Stimulated activated CD8-positive, alpha-beta memory T cell treated with anti-CD3 and anti-CD28 coated beads, Interleukin-15, amount 100 ng/mL, for 48 hours (primary cell): Measurements from ENCODE around the gene SEL1L2.

Experiments used
- DNase-seq, 2 donors: peaks; one replicate each; pipeline ENCODE4 v3.0.0-alpha.2; 2020; ENCODE audit warnings: low read depth in 2 of 2

Gene SEL1L2

GRCh38 chr20:13930281-13930680, 60.1 kb downstream of the SEL1L2 start:
- no peak for DNase-seq

- no peak for DNase-seq
These were observed 60.6 kb downstream of the SEL1L2 start for GRCh38 chr20:13929836-13930235.

- DNase-seq, result no peak
These were observed 61.5 kb downstream of the SEL1L2 start for GRCh38 chr20:13928901-13929300.

GRCh38 chr20:13927171-13927570, 63.2 kb downstream of the SEL1L2 start:
- DNase-seq, result no peak

GRCh38 chr20:13922241-13922640, 68.2 kb downstream of the SEL1L2 start:
- no peak for DNase-seq

- no peak for DNase-seq
These were observed 75.1 kb downstream of the SEL1L2 start for GRCh38 chr20:13915284-13915683.

GRCh38 chr20:13913572-13913971, 76.8 kb downstream of the SEL1L2 start:
- no peak for DNase-seq

GRCh38 chr20:13913131-13913530, 77.3 kb downstream of the SEL1L2 start:
- no peak for DNase-seq

- no peak for DNase-seq
These were observed 79.9 kb downstream of the SEL1L2 start for GRCh38 chr20:13910492-13910891.

GRCh38 chr20:13909067-13909466, 81.3 kb downstream of the SEL1L2 start:
- DNase-seq, result no peak

GRCh38 chr20:13904766-13905165, 85.6 kb downstream of the SEL1L2 start:
- DNase-seq, result no peak

- DNase-seq, result no peak
These were observed 89.9 kb downstream of the SEL1L2 start for GRCh38 chr20:13900496-13900895.

- DNase-seq, result no peak
These were observed 92.3 kb downstream of the SEL1L2 start for GRCh38 chr20:13898012-13898612.

- DNase-seq, result no peak
These were observed 98.8 kb downstream of the SEL1L2 start for GRCh38 chr20:13891575-13891974.

- no peak for DNase-seq
These were observed 105.6 kb downstream of the SEL1L2 start for GRCh38 chr20:13884803-13885202.

GRCh38 chr20:13883425-13883824, 107.0 kb downstream of the SEL1L2 start:
- DNase-seq, result no peak

- DNase-seq, result no peak
These were observed 111.8 kb downstream of the SEL1L2 start for GRCh38 chr20:13878566-13878965.

GRCh38 chr20:13877793-13878192, 112.6 kb downstream of the SEL1L2 start:
- DNase-seq, result no peak

GRCh38 chr20:13875265-13875811, 115.1 kb downstream of the SEL1L2 start:
- DNase-seq, result no peak

- no peak for DNase-seq
These were observed 115.8 kb downstream of the SEL1L2 start for GRCh38 chr20:13874394-13875157.

GRCh38 chr20:13873831-13874230, 116.6 kb downstream of the SEL1L2 start:
- DNase-seq, result no peak

GRCh38 chr20:13870170-13870748, 120.2 kb downstream of the SEL1L2 start:
- DNase-seq, result no peak

- DNase-seq, result no peak
These were observed 122.1 kb downstream of the SEL1L2 start for GRCh38 chr20:13868331-13868730.
